ENCODE measurements around the gene XIRP1.

XIRP1 gene

GRCh38 chr3:39166134-39166710 lies 26.2 kb downstream of the XIRP1 start:
- H3K27ac Mint-ChIP-seq, result no peak overlapping the region
- H3K9me3 Mint-ChIP-seq, result no peaks in the 10 kb centered on the region
- H3K27me3 Mint-ChIP-seq, result no peaks in the 10 kb centered on the region
- DNase-seq (no peak), ATAC-seq (no peak)
- H3K4me1 Mint-ChIP-seq, result peaks cover 13% of the 10 kb centered on the region
- H3K4me3 Mint-ChIP-seq, result no peak overlapping the region

DNA sequence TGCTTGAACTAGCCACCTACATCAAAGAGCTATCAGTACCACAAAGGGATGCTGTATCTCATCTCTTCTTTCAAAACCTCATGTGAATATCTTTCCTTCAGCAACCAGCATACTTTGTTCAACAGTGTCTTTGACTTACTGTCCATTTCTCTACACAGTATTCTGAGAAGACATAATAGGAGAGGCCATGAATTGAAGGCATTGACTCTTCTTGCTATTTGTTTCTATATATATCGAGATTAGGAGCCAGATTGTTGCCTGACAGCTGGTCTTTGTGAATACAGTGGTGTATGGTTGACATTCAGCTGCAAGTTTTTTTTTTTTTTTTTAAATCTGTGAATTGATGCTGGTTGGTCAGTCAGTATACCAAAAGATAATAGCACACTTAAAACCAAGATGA lies 26.9 kb downstream of the XIRP1 start:
- ATAC-seq, result no peak
- no peak for DNase-seq
- H3K27ac Mint-ChIP-seq, result no peak overlapping the region
- peaks cover 13% of the 10 kb centered on the region for H3K4me1 Mint-ChIP-seq
- H3K27me3 Mint-ChIP-seq, result no peaks in the 10 kb centered on the region
- H3K9me3 Mint-ChIP-seq, result no peaks in the 10 kb centered on the region
- no peak overlapping the region for H3K4me3 Mint-ChIP-seq

DNA sequence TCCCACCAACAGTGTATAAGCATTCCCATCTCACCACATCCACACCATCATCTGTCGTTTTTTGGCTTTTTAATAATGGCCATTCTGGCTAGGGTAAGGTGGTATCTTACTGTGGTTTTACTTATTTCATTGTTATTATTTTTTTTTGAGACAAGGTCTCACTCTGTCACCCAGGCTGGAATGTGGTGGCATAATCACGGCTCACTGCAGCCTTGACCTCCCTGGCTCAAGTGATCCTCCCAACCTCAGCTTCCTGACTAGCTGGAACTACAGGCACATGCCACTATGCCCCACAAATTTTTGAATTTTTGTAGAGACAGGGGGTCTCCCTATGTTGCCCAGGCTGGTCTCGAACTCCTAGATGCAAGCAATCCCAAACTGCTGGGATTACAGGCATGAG lies 28.0 kb downstream of the XIRP1 start:
- H3K4me3 Mint-ChIP-seq, result no peak overlapping the region
- H3K9me3 Mint-ChIP-seq, result no peaks in the 10 kb centered on the region
- ATAC-seq (no peak), DNase-seq (no peak)
- H3K27ac Mint-ChIP-seq, result no peak overlapping the region
- H3K4me1 Mint-ChIP-seq, result peaks cover 13% of the 10 kb centered on the region
- H3K27me3 Mint-ChIP-seq, result no peaks in the 10 kb centered on the region

DNA sequence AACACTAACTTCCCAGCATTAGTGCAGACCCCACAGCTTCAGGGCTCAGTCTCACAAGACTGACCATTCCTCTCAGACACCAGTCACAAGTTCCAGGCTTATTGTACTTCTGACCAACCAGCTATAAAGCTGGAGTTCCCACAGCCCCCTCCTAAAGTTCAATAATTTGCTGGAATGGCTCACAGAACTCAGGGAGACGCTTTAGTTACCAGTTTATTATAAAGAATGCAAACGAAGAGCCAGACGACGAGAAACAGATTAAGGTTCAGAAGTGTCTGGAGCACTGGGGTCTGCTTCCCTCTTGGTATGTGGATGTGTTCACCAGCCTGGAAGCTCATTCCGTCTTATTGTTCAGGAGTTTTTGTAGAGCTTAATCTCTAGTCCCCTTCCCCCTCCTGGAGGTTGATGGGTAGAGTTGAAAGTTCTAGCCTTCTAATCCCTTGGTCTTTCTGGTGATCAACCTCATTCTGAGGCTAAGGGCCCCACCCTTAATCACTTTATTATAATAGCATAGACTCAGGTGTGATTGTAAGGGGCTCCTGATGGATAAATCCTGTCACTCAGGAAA lies 34.2 kb downstream of the XIRP1 start:
- Mint-ChIP-seq H3K27me3 (no peaks in the 10 kb centered on the region), H3K9me3 (no peaks in the 10 kb centered on the region), H3K4me3 (no peak overlapping the region), H3K4me1 (peaks cover 27% of the 10 kb centered on the region), H3K27ac (no peak overlapping the region)
- ATAC-seq (no peak), DNase-seq (no peak)

GRCh38 chr3:39157359-39157758 lies 35.0 kb downstream of the XIRP1 start:
- Mint-ChIP-seq H3K4me1 (peaks cover 30% of the 10 kb centered on the region), H3K9me3 (no peaks in the 10 kb centered on the region), H3K27ac (no peak overlapping the region), H3K27me3 (no peaks in the 10 kb centered on the region), H3K4me3 (no peak overlapping the region)
- DNase-seq (no peak), ATAC-seq (no peak)

DNA sequence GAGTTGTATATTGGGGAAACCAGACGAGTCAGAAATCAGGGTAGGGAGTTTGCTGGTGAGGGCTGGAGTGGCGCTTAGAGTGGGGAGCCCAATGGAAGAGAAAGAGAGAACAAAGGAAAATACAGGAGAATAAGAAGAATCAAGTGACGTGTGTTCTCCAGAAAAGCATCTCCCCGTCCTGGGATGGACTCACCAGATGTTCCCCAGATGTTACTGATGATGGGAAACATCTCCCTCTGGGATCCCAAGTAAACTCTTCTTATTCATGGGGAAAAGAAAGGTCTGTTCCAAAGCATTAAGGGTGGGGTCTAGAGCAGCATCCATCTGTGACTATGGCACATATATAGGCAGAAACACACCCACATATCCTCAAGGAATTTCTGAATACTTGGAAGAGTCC lies 36.0 kb downstream of the XIRP1 start:
- H3K4me1 Mint-ChIP-seq, result peaks cover 40% of the 10 kb centered on the region
- no peaks in the 10 kb centered on the region for H3K9me3 Mint-ChIP-seq
- H3K27ac Mint-ChIP-seq, result no peak overlapping the region
- H3K27me3 Mint-ChIP-seq, result no peaks in the 10 kb centered on the region
- no peak overlapping the region for H3K4me3 Mint-ChIP-seq
- DNase-seq (no peak), ATAC-seq (no peak)

DNA sequence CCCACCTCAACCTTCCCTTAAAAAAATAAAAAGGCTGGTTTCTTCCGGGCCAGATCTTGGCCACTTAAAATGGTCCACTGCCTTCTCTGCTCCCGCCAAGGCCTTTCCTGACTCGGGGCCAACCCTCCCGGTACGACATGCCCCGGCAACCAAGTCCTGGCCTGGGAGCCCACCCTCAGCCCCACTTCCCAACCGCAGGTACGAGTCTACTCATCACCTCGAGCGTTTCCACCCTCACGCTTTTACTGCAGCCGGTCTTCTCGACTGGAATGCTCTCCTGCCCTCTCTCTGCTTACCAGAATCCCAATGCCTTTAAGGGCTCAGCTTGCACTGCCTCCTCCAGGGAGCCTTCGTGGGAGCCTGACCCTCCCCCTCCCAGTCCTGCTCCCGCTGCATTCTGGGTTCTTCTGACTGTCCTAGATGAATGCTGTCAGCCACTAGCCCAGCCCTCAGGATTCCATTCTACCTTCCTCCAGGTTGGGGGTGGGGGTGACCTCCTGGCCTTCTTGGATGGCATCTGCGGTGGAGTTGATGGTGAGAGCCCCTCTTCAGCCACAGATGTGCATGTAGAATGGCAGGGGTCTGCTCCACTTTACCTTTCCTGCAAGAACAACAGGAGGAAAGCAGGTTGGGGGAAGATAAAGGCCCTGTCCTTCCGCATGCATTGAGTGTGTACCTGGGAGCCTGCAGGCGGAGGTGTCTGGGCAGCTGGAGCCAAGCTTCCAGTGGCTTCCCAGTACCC lies 37.9 kb downstream of the XIRP1 start:
- H3K27ac Mint-ChIP-seq, result peak overlapping the region; percentile 15 to 96
- no peak for DNase-seq
- H3K27me3 Mint-ChIP-seq, result no peaks in the 10 kb centered on the region
- ATAC-seq, result no peak
- no peaks in the 10 kb centered on the region for H3K9me3 Mint-ChIP-seq
- peak overlapping the region; percentile 73 to 75 for H3K4me3 Mint-ChIP-seq
- H3K4me1 Mint-ChIP-seq, result peaks cover 59% of the 10 kb centered on the region

- ATAC-seq, result no peak
- DNase-seq, result no peak
- Mint-ChIP-seq H3K27ac (peak overlapping the region; percentile 15 to 96), H3K4me1 (peaks cover 65% of the 10 kb centered on the region), H3K27me3 (no peaks in the 10 kb centered on the region), H3K9me3 (no peaks in the 10 kb centered on the region), H3K4me3 (peak overlapping the region; percentile 73 to 75)
These were observed 38.5 kb downstream of the XIRP1 start for GRCh38 chr3:39153977-39154279.

- Mint-ChIP-seq H3K27me3 (no peaks in the 10 kb centered on the region), H3K4me3 (peak overlapping the region; percentile 92 to 93), H3K4me1 (peaks cover 88% of the 10 kb centered on the region), H3K27ac (peak overlapping the region; percentile 89 to 98), H3K9me3 (no peaks in the 10 kb centered on the region)
- ATAC-seq (no peak), DNase-seq (peak in 1 of 2 donors; percentile 40)
These were observed 41.4 kb downstream of the XIRP1 start for GRCh38 chr3:39150803-39151631.

DNA sequence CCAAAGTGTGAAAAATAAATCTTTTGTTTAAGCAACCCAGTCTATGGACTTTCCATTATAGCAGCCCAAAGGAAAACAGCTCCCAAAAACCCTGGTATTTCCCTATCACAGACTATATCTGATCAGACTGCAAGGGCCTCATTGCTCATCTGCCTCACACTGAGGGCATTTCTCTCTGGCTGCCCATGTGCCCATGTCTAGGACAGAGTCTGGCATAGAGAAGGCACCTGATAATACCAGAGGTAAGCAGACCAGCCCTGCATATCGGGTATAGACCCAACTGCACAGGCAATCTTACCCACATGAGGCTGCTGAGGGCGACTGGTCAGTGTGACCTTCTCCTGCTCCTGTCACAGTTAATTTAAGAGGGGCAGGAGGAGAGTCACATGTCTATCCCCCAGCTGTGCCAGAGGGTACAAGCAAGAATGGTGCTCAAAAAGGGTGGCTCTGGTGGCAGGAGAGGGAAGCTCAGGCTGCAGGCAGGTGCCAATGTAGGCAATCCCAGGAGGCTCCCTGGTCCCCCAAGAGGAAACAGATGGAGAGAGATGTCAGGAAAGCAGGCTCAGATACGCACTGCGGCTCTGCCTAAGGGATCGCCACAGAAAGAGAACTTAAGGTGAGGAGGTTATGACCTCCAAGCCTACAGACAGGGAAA lies 42.1 kb downstream of the XIRP1 start:
- Mint-ChIP-seq H3K4me3 (peak overlapping the region; percentile 92 to 93), H3K27me3 (no peaks in the 10 kb centered on the region), H3K9me3 (no peaks in the 10 kb centered on the region), H3K4me1 (peaks cover 85% of the 10 kb centered on the region), H3K27ac (peak overlapping the region; percentile 61 to 98)
- DNase-seq, result no peak
- no peak for ATAC-seq

GRCh38 chr3:39149498-39150147 lies 42.8 kb downstream of the XIRP1 start:
- Mint-ChIP-seq H3K4me3 (peak overlapping the region; percentile 92 to 93), H3K9me3 (no peaks in the 10 kb centered on the region), H3K27ac (peak overlapping the region; percentile 61 to 98), H3K27me3 (no peaks in the 10 kb centered on the region), H3K4me1 (peaks cover 81% of the 10 kb centered on the region)
- DNase-seq (no peak), ATAC-seq (no peak)

DNA sequence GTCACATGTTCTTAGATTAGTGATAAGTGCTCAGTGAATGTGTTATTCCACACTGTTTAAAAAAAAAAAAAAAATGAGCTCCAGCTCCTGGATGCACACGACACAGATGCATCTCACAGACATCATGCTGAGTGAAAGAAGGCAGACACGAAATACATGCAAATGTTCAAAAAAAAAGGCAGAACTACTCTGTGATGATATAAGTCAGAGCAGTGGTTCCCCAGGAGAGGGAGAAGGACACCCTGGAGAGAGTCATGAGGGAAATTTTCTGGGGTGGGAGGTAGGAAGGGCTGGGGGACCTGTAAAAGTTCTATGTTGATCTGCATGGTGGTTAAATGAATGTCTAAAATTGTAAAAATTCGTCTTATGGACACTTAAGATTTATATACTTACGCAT lies 43.3 kb downstream of the XIRP1 start:
- Mint-ChIP-seq H3K4me3 (peak overlapping the region; percentile 92 to 93), H3K9me3 (no peaks in the 10 kb centered on the region), H3K4me1 (peaks cover 80% of the 10 kb centered on the region), H3K27me3 (no peaks in the 10 kb centered on the region), H3K27ac (peak overlapping the region; percentile 98)
- DNase-seq (no peak), ATAC-seq (no peak)

- Mint-ChIP-seq H3K4me1 (peaks cover 82% of the 10 kb centered on the region), H3K9me3 (no peaks in the 10 kb centered on the region), H3K27ac (peak overlapping the region; percentile 98), H3K27me3 (no peaks in the 10 kb centered on the region), H3K4me3 (peak overlapping the region; percentile 92 to 93)
- no peak for ATAC-seq
- no peak for DNase-seq
These were observed 43.8 kb downstream of the XIRP1 start for GRCh38 chr3:39148435-39149058.

- DNase-seq, result peak in 1 of 2 donors; percentile 55
- Mint-ChIP-seq H3K27ac (peak overlapping the region; percentile 98), H3K4me3 (peak overlapping the region; percentile 92 to 93), H3K9me3 (no peaks in the 10 kb centered on the region), H3K4me1 (peaks cover 87% of the 10 kb centered on the region), H3K27me3 (no peaks in the 10 kb centered on the region)
- ATAC-seq, result peak; percentile 24
These were observed 44.5 kb downstream of the XIRP1 start for GRCh38 chr3:39147711-39148434.
